ENCODE measurements around the gene MORN4. TPM values are rescaled to one million over a fixed set of nuclear protein-coding genes. Genes with fewer than 3 reads are reported as not detected.
A peak's percentile ranks its signal among the peaks of the same experiment; 100 is the strongest.
"Not testable (repeated sequence)": the region's sequence is repeated elsewhere in the genome, so short reads cannot be mapped to it uniquely, and the experiment has no call there.

The MORN4 gene
- total RNA-seq, 2 experiments from 2014 or later, result 2.4 to 5.4 TPM

DNA sequence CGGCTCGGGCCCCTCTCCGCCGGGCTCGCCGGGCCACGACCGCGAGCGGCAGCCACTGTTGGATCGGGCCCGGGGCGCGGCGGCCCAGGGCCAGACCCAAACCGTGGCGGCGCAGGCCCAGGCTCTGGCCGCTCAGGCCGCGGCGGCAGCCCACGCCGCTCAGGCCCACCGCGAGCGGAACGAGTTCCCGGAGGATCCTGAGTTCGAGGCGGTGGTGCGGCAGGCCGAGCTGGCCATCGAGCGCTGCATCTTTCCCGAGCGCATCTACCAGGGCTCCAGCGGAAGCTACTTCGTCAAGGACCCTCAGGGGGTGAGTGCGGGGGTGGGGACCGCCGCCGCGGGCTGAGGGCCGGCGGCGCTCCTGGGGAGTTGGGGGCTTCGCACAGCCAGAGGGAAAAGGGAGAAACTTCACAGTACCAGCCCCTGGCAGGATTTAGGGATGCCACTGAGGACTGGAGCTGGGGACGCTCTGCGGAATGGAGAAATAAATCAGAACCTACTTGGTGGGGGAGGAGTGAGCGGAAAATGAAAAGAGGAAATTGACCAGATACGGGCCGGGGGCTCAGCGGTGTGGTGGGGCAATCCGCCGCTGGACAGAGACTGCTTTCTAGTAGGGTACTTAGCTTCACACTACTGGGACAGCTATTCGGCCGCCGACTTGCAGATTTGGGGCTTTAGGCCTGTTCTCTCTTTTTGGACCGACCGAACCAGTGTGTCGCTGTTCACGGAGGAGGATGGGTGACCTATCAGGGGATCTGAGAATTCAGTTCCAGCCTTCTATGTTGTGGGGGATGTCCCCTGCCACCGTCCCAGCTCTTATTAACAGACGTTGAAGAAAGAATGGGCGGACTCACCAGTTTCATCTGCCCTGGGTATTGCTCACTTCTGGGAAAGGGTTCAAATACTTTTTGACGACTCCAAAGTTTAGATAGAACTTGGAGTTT, 7.8 kb upstream of the MORN4 start:
- TF ChIP-seq, protein P1, sequence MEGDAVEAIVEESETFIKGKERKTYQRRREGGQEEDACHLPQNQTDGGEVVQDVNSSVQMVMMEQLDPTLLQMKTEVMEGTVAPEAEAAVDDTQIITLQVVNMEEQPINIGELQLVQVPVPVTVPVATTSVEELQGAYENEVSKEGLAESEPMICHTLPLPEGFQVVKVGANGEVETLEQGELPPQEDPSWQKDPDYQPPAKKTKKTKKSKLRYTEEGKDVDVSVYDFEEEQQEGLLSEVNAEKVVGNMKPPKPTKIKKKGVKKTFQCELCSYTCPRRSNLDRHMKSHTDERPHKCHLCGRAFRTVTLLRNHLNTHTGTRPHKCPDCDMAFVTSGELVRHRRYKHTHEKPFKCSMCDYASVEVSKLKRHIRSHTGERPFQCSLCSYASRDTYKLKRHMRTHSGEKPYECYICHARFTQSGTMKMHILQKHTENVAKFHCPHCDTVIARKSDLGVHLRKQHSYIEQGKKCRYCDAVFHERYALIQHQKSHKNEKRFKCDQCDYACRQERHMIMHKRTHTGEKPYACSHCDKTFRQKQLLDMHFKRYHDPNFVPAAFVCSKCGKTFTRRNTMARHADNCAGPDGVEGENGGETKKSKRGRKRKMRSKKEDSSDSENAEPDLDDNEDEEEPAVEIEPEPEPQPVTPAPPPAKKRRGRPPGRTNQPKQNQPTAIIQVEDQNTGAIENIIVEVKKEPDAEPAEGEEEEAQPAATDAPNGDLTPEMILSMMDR (conservative IDR thresholded peaks at IDR 0.05; ENCODE audit: low read length), result no peak
- no peak for TF ChIP-seq EZH2phosphoT487 (IDR thresholded peaks at IDR 0.05; ENCODE audit: borderline replicate concordance, low read depth, low read length)
- POLR2A ChIA-PET, result interaction anchor here (0.9 to 2.2 kb wide), 2 partner anchors 28 to 95 kb away, joined by 3 to 9 read pairs; partner anchors contain the start of gene ZFYVE27
- no peaks in the 10 kb centered on the region for H3K9me3 ChIP-seq (ENCODE audit: low read length)

DNA sequence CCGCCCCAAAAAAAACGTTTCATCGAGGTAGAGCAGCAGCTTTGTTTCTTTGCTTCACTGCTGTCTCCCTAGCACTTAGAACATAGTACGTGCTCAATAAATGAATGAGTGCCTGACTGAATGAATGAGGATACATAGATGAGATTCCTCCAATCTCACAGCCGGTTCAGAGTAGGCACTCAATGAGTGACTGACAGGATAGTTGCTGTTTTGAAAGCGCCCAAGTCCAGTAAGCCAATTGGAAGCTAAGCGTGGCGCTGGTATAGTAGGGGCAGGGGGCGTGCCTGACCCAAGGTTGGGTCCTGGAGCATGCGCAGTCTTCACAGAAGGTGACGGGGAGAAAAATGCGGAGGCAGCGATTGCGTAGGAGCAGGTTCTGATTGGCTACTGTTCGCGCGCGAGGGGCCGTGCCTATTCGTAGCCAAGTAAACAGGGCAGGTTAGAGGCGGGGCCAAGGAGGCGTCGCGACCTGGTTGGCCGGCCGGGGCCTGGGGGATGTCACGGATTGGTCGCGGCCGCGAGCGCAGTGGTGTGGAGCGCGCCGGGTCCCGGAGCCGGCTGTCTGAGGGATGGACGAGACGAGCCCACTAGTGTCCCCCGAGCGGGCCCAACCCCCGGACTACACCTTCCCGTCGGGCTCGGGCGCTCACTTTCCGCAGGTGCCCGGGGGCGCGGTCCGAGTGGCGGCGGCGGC, 7.0 kb upstream of the MORN4 start, which contains the start of gene PI4K2A:
Gene PI4K2A, plus strand, starts transcription at position 498 of the 694 bp plus-strand sequence. Its CDS starts 72 bp downstream, at position 570.
- peaks cover 10% of the 10 kb centered on the region; the same call in 1 of the 2 replicates for H4K20me1 ChIP-seq (ENCODE audit: insufficient read depth, low read length)
- TF ChIP-seq EZH2phosphoT487 (IDR thresholded peaks at IDR 0.05; ENCODE audit: borderline replicate concordance, low read depth, low read length), result no peak
- TF ChIP-seq, protein P1 (conservative IDR thresholded peaks at IDR 0.05; ENCODE audit: low read length), result no peak
- H3K4me2 ChIP-seq (ENCODE audit: low read length), result peak within 1 kb of the TSS; percentile 99
- H3K36me3 ChIP-seq (ENCODE audit: insufficient read depth, low read length), result peaks cover 10% of the 10 kb centered on the region
- peak; percentile 99 for DNase-seq (ENCODE audit: low spot score)
- no peaks in the 10 kb centered on the region for H3K9me2 ChIP-seq (ENCODE audit: insufficient read depth, low read length)
- H3K9me3 ChIP-seq (ENCODE audit: low read length), result no peaks in the 10 kb centered on the region
- ChIA-PET POLR2A (interaction anchor here (0.7 to 0.9 kb wide), 3 partner anchors 27 to 1369 kb away, joined by 3 to 5 read pairs (median 3); partner anchors contain the start of gene BLNK), CTCF (ENCODE audit: unreplicated experiment) (no interaction called here)
- BruUV-seq (replicated peaks), result no TSS peak
- peak within 1 kb of the TSS; percentile 85 for H2AFZ ChIP-seq (ENCODE audit: low read length)
- no peak within 1 kb of the TSS for H3K27ac ChIP-seq (ENCODE audit: low read depth, low read length, poor library complexity, severe bottlenecking)
- intact Hi-C loops (cut with micrococcal nuclease; ENCODE audit: unreplicated experiment), result no loop called here
- peak within 1 kb of the TSS; percentile 100 for H3K4me3 ChIP-seq (ENCODE audit: low read depth, low read length, poor library complexity, severe bottlenecking)
- peaks cover 15% of the 10 kb centered on the region for H3K4me1 ChIP-seq (ENCODE audit: insufficient read depth, low read length, poor library complexity, severe bottlenecking)
- H3K79me2 ChIP-seq (ENCODE audit: insufficient read depth, low read depth, low read length), result peaks cover 10% of the 10 kb centered on the region; the same call in 1 of the 2 replicates

More for the DNA sequence above, 7.8 kb upstream of the MORN4 start:
- Histone ChIP-seq H3K27ac (ENCODE audit: low read depth, low read length, poor library complexity, severe bottlenecking) (no peak overlapping the region), H3K4me1 (ENCODE audit: insufficient read depth, low read length, poor library complexity, severe bottlenecking) (peaks cover 15% of the 10 kb centered on the region), H2AFZ (ENCODE audit: low read length) (peak overlapping the region; percentile 85), H3K4me2 (ENCODE audit: low read length) (peak overlapping the region; percentile 99), H3K9me2 (ENCODE audit: insufficient read depth, low read length) (no peaks in the 10 kb centered on the region), H3K36me3 (ENCODE audit: insufficient read depth, low read length) (peaks cover 10% of the 10 kb centered on the region), H3K79me2 (ENCODE audit: insufficient read depth, low read depth, low read length) (peaks cover 10% of the 10 kb centered on the region; the same call in 1 of the 2 replicates), H4K20me1 (ENCODE audit: insufficient read depth, low read length) (peaks cover 10% of the 10 kb centered on the region; the same call in 1 of the 2 replicates), H3K4me3 (ENCODE audit: low read depth, low read length, poor library complexity, severe bottlenecking) (peak overlapping the region; percentile 100)
- intact Hi-C loops (cut with micrococcal nuclease; ENCODE audit: unreplicated experiment), result no loop called here
- CTCF ChIA-PET (ENCODE audit: unreplicated experiment), result no interaction called here
- peak; percentile 47 for DNase-seq (ENCODE audit: low spot score)
- BruUV-seq (replicated peaks), result TSS peak; percentile 60

DNA sequence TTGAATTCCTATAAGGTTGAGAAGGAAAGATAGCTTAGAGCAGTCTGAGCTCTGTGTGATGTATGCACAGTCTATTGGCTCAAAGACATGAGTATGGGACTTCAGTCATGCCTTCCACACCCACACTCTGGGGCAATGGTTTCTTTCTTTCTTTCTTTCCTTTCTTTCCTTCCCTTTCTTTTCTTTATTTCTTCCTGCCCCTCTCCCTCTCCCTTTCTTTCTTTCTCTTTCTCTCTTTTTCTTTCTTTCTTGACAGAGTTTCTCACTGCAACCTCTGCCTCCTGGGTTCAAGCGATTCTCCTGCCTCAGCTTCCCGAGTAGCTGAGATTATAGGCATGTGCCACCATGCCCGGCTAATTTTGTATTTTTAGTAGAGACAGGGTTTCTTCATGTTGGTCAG, 5.8 kb upstream of the MORN4 start:
- CTCF ChIA-PET (ENCODE audit: unreplicated experiment); POLR2A ChIA-PET: not testable (repeated sequence)

More for the DNA sequence above, 5.8 kb upstream of the MORN4 start:
- H3K4me2 ChIP-seq (ENCODE audit: low read length); BruUV-seq (replicated peaks); intact Hi-C loops (cut with micrococcal nuclease; ENCODE audit: unreplicated experiment); H2AFZ ChIP-seq (ENCODE audit: low read length); DNase-seq (ENCODE audit: low spot score); H3K4me3 ChIP-seq (ENCODE audit: low read depth, low read length, poor library complexity, severe bottlenecking); H3K9me2 ChIP-seq (ENCODE audit: insufficient read depth, low read length); H3K27ac ChIP-seq (ENCODE audit: low read depth, low read length, poor library complexity, severe bottlenecking); H3K9me3 ChIP-seq (ENCODE audit: low read length); H3K36me3 ChIP-seq (ENCODE audit: insufficient read depth, low read length): not testable (repeated sequence)
- peaks cover 10% of the 10 kb centered on the region; the same call in 1 of the 2 replicates for H4K20me1 ChIP-seq (ENCODE audit: insufficient read depth, low read length)
- peaks cover 10% of the 10 kb centered on the region; the same call in 1 of the 2 replicates for H3K79me2 ChIP-seq (ENCODE audit: insufficient read depth, low read depth, low read length)
- peaks cover 15% of the 10 kb centered on the region for H3K4me1 ChIP-seq (ENCODE audit: insufficient read depth, low read length, poor library complexity, severe bottlenecking)
